ENCODE results near the gene CHRNA9. TPM values are rescaled to one million over a fixed set of nuclear protein-coding genes. Genes with fewer than 3 reads are reported as not detected.

The CHRNA9 gene
- total RNA-seq, 1 experiment from 2014 or later: 0.15 TPM

DNA sequence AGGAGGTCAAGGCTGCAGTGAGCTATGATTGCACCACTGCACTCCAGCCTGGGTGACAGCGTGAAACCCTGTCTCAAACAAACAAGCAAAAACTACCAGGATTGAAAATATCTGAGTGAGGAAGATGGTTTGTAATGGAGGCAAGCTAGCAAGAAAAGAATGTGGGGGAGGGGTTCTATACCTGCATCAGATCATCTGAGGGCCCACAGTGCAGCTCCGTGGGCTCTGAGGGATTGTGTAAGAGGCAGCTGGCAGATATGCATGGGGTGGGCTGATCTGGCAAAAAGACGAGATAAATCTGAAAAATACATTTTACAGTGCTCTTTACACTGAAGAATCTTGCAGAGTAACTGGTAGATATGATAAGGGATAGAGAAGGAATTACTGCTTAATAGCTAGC is 28.9 kb upstream of the CHRNA9 start:
- no peaks in the 10 kb centered on the region for H3K9me2 ChIP-seq (replicated peaks; ENCODE audit: insufficient read depth, low read length)
- peaks cover 82% of the 10 kb centered on the region for H3K4me1 ChIP-seq (ENCODE audit: low read length)
- H3K79me2 ChIP-seq (ENCODE audit: low read length): no peaks in the 10 kb centered on the region
- no peaks in the 10 kb centered on the region for H3K9me3 ChIP-seq (ENCODE audit: low read length)
- peak overlapping the region; percentile 84 for H3K9ac ChIP-seq (ENCODE audit: low read length)
- no peaks in the 10 kb centered on the region for H3K36me3 ChIP-seq (ENCODE audit: insufficient read depth, low read length)
- no peaks in the 10 kb centered on the region for H4K20me1 ChIP-seq (ENCODE audit: insufficient read depth, low read depth, low read length)
- peak; percentile 79 for DNase-seq
- no peak overlapping the region for H2AFZ ChIP-seq (ENCODE audit: low read length)
- no peaks in the 10 kb centered on the region for H3K27me3 ChIP-seq (ENCODE audit: low read length)
- peak overlapping the region; percentile 100 for H3K27ac ChIP-seq (ENCODE audit: low read length)
- H3K4me2 ChIP-seq (ENCODE audit: low read depth, low read length, poor library complexity, severe bottlenecking): peak overlapping the region; percentile 86
- peak overlapping the region; percentile 64 for H3K4me3 ChIP-seq (ENCODE audit: low read length)

GRCh38 chr4:40306976-40307375 is 28.2 kb upstream of the CHRNA9 start:
- no peaks in the 10 kb centered on the region for H3K79me2 ChIP-seq (ENCODE audit: low read length)
- H2AFZ ChIP-seq (ENCODE audit: low read length): no peak overlapping the region
- no peaks in the 10 kb centered on the region for H3K27me3 ChIP-seq (ENCODE audit: low read length)
- H3K9me3 ChIP-seq (ENCODE audit: low read length): no peaks in the 10 kb centered on the region
- peak overlapping the region; percentile 84 for H3K9ac ChIP-seq (ENCODE audit: low read length)
- H3K4me2 ChIP-seq (ENCODE audit: low read depth, low read length, poor library complexity, severe bottlenecking): peak overlapping the region; percentile 86
- H3K4me1 ChIP-seq (ENCODE audit: low read length): peaks cover 80% of the 10 kb centered on the region
- H4K20me1 ChIP-seq (ENCODE audit: insufficient read depth, low read depth, low read length): no peaks in the 10 kb centered on the region
- peak overlapping the region; percentile 64 for H3K4me3 ChIP-seq (ENCODE audit: low read length)
- H3K9me2 ChIP-seq (replicated peaks; ENCODE audit: insufficient read depth, low read length): no peaks in the 10 kb centered on the region
- H3K27ac ChIP-seq (ENCODE audit: low read length): peak overlapping the region; percentile 100
- H3K36me3 ChIP-seq (ENCODE audit: insufficient read depth, low read length): no peaks in the 10 kb centered on the region
- DNase-seq: peak; percentile 87

DNA sequence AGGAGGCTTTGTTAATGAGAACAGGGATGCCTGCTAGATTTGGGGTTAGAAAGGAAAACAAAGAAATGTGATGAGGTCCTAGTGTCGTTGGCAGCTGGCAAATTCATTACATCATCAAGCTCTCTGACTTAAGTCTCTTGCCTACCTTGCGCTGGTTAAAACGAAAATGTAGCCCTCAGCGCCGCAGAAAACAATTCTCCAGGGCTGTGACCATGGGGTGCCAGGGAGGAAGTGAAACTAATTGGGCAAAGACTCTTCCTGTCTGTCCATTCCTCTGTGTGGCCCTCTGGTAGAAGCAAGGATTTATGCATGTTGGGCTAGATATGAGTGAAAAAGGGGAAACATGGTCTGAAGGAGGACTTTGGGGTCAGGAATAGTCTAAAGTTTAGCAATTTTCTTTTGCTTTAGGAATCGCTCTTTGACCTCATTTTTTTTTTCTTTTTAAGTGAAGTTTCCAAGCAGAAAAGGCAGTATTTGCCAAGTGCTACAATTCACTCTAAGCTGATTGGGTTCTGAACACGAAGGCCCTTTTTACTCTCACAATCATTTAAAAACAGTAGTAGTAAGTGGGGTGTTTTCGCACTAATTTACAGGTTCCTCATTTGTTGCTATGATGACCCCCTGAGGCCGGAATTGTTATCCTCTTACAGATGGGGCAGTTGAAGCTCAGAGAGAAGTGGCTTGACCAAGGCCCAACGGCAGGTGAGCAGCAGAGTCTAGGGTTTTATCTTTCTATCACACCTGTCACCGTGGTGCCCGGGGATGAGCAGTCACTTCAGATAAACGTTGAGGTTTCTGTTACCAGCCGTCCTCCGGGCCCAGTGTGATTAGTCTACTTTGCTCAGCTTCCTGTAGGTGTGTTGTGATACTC is 27.3 kb upstream of the CHRNA9 start:
- DNase-seq: peak; percentile 96
- no peaks in the 10 kb centered on the region for H3K9me2 ChIP-seq (replicated peaks; ENCODE audit: insufficient read depth, low read length)
- H3K79me2 ChIP-seq (ENCODE audit: low read length): no peaks in the 10 kb centered on the region
- no peaks in the 10 kb centered on the region for H3K27me3 ChIP-seq (ENCODE audit: low read length)
- peak overlapping the region; percentile 64 for H3K4me3 ChIP-seq (ENCODE audit: low read length)
- no peaks in the 10 kb centered on the region for H3K36me3 ChIP-seq (ENCODE audit: insufficient read depth, low read length)
- H3K9ac ChIP-seq (ENCODE audit: low read length): peak overlapping the region; percentile 84
- no peaks in the 10 kb centered on the region for H4K20me1 ChIP-seq (ENCODE audit: insufficient read depth, low read depth, low read length)
- H2AFZ ChIP-seq (ENCODE audit: low read length): no peak overlapping the region
- peak overlapping the region; percentile 86 for H3K4me2 ChIP-seq (ENCODE audit: low read depth, low read length, poor library complexity, severe bottlenecking)
- H3K27ac ChIP-seq (ENCODE audit: low read length): peak overlapping the region; percentile 100
- H3K9me3 ChIP-seq (ENCODE audit: low read length): no peaks in the 10 kb centered on the region
- peaks cover 80% of the 10 kb centered on the region for H3K4me1 ChIP-seq (ENCODE audit: low read length)

GRCh38 chr4:40308528-40309122 is 26.5 kb upstream of the CHRNA9 start:
- Histone ChIP-seq H3K9me3 (ENCODE audit: low read length) (no peaks in the 10 kb centered on the region), H3K36me3 (ENCODE audit: insufficient read depth, low read length) (no peaks in the 10 kb centered on the region), H3K4me3 (ENCODE audit: low read length) (peak overlapping the region; percentile 64), H2AFZ (ENCODE audit: low read length) (no peak overlapping the region), H3K79me2 (ENCODE audit: low read length) (no peaks in the 10 kb centered on the region), H3K27me3 (ENCODE audit: low read length) (no peaks in the 10 kb centered on the region), H3K9me2 (replicated peaks; ENCODE audit: insufficient read depth, low read length) (no peaks in the 10 kb centered on the region), H3K9ac (ENCODE audit: low read length) (peak overlapping the region; percentile 84), H3K4me2 (ENCODE audit: low read depth, low read length, poor library complexity, severe bottlenecking) (peak overlapping the region; percentile 86), H3K4me1 (ENCODE audit: low read length) (peaks cover 77% of the 10 kb centered on the region), H3K27ac (ENCODE audit: low read length) (peak overlapping the region; percentile 100), H4K20me1 (ENCODE audit: insufficient read depth, low read depth, low read length) (no peaks in the 10 kb centered on the region)
- DNase-seq: peak; percentile 62

GRCh38 chr4:40309250-40309774 is 25.8 kb upstream of the CHRNA9 start:
- Histone ChIP-seq H3K4me2 (ENCODE audit: low read depth, low read length, poor library complexity, severe bottlenecking) (peak overlapping the region; percentile 86), H2AFZ (ENCODE audit: low read length) (peak overlapping the region; percentile 67; the same call in 1 of the 2 replicates), H3K9ac (ENCODE audit: low read length) (peak overlapping the region; percentile 84), H3K27ac (ENCODE audit: low read length) (peak overlapping the region; percentile 100), H3K36me3 (ENCODE audit: insufficient read depth, low read length) (no peaks in the 10 kb centered on the region), H4K20me1 (ENCODE audit: insufficient read depth, low read depth, low read length) (no peaks in the 10 kb centered on the region), H3K79me2 (ENCODE audit: low read length) (no peaks in the 10 kb centered on the region), H3K9me3 (ENCODE audit: low read length) (no peaks in the 10 kb centered on the region), H3K4me3 (ENCODE audit: low read length) (peak overlapping the region; percentile 64), H3K4me1 (ENCODE audit: low read length) (peaks cover 74% of the 10 kb centered on the region), H3K9me2 (replicated peaks; ENCODE audit: insufficient read depth, low read length) (no peaks in the 10 kb centered on the region), H3K27me3 (ENCODE audit: low read length) (no peaks in the 10 kb centered on the region)
- peak; percentile 95 for DNase-seq

- no peak overlapping the region for H3K4me3 ChIP-seq (ENCODE audit: low read length)
- H3K9me3 ChIP-seq (ENCODE audit: low read length): no peaks in the 10 kb centered on the region
- no peak overlapping the region for H3K27ac ChIP-seq (ENCODE audit: low read length)
Observed at GRCh38 chr4:40310225-40310624, 24.9 kb upstream of the CHRNA9 start.

DNA sequence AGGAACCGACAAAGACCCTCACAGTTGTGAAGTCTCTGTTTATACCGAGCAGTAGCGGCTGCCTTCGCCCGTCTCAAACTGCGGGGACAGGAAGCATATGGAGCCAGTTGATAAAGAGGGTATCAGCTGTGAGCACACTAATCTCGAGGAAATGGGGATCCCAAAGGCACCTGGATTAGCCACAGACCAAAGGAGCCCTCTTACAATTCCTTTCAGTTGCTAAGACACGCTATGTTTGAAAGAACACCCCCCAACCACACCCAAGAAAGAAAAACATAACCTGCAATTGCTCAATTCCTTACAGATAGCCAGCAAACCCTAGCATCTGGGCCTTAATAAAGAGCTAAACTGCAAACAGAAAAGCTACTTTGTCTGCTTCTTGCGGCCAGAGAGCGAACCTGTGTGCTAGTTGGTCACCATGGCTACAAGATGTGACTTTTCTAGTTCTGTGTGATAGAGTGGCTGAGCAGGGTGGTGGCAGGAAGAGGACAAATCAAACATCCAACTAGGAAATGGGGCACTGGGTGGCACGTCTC is 23.3 kb upstream of the CHRNA9 start:
- Histone ChIP-seq H3K4me3 (ENCODE audit: low read length) (no peak overlapping the region), H3K4me2 (ENCODE audit: low read depth, low read length, poor library complexity, severe bottlenecking) (peak overlapping the region; percentile 34), H2AFZ (ENCODE audit: low read length) (no peak overlapping the region), H3K9me2 (replicated peaks; ENCODE audit: insufficient read depth, low read length) (no peaks in the 10 kb centered on the region), H3K27me3 (ENCODE audit: low read length) (no peaks in the 10 kb centered on the region), H3K9ac (ENCODE audit: low read length) (peak overlapping the region; percentile 42), H3K9me3 (ENCODE audit: low read length) (no peaks in the 10 kb centered on the region), H3K36me3 (ENCODE audit: insufficient read depth, low read length) (no peaks in the 10 kb centered on the region), H3K4me1 (ENCODE audit: low read length) (peaks cover 64% of the 10 kb centered on the region), H3K79me2 (ENCODE audit: low read length) (no peaks in the 10 kb centered on the region), H4K20me1 (ENCODE audit: insufficient read depth, low read depth, low read length) (no peaks in the 10 kb centered on the region), H3K27ac (ENCODE audit: low read length) (peak overlapping the region; percentile 77)
- DNase-seq: peak; percentile 53

More at GRCh38 chr4:40310225-40310624, 24.9 kb upstream of the CHRNA9 start:
- no peaks in the 10 kb centered on the region for H4K20me1 ChIP-seq (ENCODE audit: insufficient read depth, low read depth, low read length)
- peaks cover 65% of the 10 kb centered on the region for H3K4me1 ChIP-seq (ENCODE audit: low read length)
- no peak overlapping the region for H2AFZ ChIP-seq (ENCODE audit: low read length)
- DNase-seq: no peak
- H3K79me2 ChIP-seq (ENCODE audit: low read length): no peaks in the 10 kb centered on the region
- no peaks in the 10 kb centered on the region for H3K9me2 ChIP-seq (replicated peaks; ENCODE audit: insufficient read depth, low read length)
- no peak overlapping the region for H3K9ac ChIP-seq (ENCODE audit: low read length)
- H3K4me2 ChIP-seq (ENCODE audit: low read depth, low read length, poor library complexity, severe bottlenecking): no peak overlapping the region
- no peaks in the 10 kb centered on the region for H3K36me3 ChIP-seq (ENCODE audit: insufficient read depth, low read length)
- H3K27me3 ChIP-seq (ENCODE audit: low read length): no peaks in the 10 kb centered on the region

- Histone ChIP-seq H3K4me2 (ENCODE audit: low read depth, low read length, poor library complexity, severe bottlenecking) (no peak overlapping the region), H3K9ac (ENCODE audit: low read length) (no peak overlapping the region), H3K27ac (ENCODE audit: low read length) (peak overlapping the region; percentile 92; the same call in 1 of the 2 replicates), H3K4me1 (ENCODE audit: low read length) (peaks cover 40% of the 10 kb centered on the region), H3K36me3 (ENCODE audit: insufficient read depth, low read length) (no peaks in the 10 kb centered on the region), H2AFZ (ENCODE audit: low read length) (no peak overlapping the region), H3K79me2 (ENCODE audit: low read length) (no peaks in the 10 kb centered on the region), H4K20me1 (ENCODE audit: insufficient read depth, low read depth, low read length) (no peaks in the 10 kb centered on the region), H3K9me3 (ENCODE audit: low read length) (no peaks in the 10 kb centered on the region), H3K4me3 (ENCODE audit: low read length) (no peak overlapping the region), H3K27me3 (ENCODE audit: low read length) (no peaks in the 10 kb centered on the region), H3K9me2 (replicated peaks; ENCODE audit: insufficient read depth, low read length) (no peaks in the 10 kb centered on the region)
- no peak for DNase-seq
Observed at GRCh38 chr4:40314951-40315350, 20.2 kb upstream of the CHRNA9 start.
